NB4 (cell line): Measurements from ENCODE around the gene FCRL2.

Experiments used
- POLR2A ChIP-seq: IDR thresholded peaks from 2 replicates; pipeline ENCODE4 v1.6.1; 2011; ENCODE audit warnings: mild to moderate bottlenecking; ENCODE audit not compliant: insufficient read length; ENCODE audit errors: extremely low read depth
- TF ChIP-seq, protein P1 (sequence below): IDR thresholded peaks from one replicate; pipeline ENCODE4 v1.5.1; 2012; ENCODE audit warnings: low read depth, low read length

DNA sequence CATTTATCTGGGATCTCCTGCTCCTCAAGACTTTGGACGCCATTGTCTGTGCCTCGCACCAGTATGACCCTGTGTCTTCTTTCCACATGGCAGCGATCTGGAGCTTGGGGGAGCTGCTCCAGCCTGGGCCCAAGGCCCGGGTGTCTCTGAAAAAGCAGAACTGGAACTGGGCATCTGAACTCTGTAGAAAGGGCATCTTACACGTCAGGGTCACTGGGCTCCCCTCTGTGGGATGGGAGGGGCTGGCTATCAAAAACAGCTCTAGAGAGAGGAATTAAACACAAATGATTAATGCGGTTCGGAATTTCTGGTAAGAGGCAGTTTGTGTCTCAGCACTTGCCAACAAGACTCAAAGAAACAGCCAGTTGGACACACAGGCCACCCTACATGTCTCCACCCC, 26.9 kb upstream of the FCRL2 start:
- TF ChIP-seq, protein P1, sequence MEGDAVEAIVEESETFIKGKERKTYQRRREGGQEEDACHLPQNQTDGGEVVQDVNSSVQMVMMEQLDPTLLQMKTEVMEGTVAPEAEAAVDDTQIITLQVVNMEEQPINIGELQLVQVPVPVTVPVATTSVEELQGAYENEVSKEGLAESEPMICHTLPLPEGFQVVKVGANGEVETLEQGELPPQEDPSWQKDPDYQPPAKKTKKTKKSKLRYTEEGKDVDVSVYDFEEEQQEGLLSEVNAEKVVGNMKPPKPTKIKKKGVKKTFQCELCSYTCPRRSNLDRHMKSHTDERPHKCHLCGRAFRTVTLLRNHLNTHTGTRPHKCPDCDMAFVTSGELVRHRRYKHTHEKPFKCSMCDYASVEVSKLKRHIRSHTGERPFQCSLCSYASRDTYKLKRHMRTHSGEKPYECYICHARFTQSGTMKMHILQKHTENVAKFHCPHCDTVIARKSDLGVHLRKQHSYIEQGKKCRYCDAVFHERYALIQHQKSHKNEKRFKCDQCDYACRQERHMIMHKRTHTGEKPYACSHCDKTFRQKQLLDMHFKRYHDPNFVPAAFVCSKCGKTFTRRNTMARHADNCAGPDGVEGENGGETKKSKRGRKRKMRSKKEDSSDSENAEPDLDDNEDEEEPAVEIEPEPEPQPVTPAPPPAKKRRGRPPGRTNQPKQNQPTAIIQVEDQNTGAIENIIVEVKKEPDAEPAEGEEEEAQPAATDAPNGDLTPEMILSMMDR, result no peak
- no peak for TF ChIP-seq POLR2A
